ENCODE results near the gene OLFM2.

- TF ChIP-seq CTCF (IDR thresholded peaks at IDR 0.05) (no peak), SIN3A (IDR thresholded peaks at IDR 0.05; ENCODE audit: borderline replicate concordance, insufficient read depth, low read depth, low read length) (no peak), TCF7L2 (IDR thresholded peaks at IDR 0.05; ENCODE audit: low read depth, low read length) (no peak)
Observed at GRCh38 chr19:9875031-9875627, 61.2 kb downstream of the OLFM2 start.
